Activated CD8-positive, alpha-beta memory T cell treated with anti-CD3 and anti-CD28 coated beads, Interleukin-2, amount 50 U/mL, for 4 hours (primary cell): Measurements from ENCODE around the gene FAM227A.
"Not testable (repeated sequence)": the region's sequence is repeated elsewhere in the genome, so short reads cannot be mapped to it uniquely, and the experiment has no call there.

ENCODE experiments used
- DNase-seq: peaks from one replicate; pipeline ENCODE4 v3.0.0-alpha.2; 2020

Gene FAM227A

DNA sequence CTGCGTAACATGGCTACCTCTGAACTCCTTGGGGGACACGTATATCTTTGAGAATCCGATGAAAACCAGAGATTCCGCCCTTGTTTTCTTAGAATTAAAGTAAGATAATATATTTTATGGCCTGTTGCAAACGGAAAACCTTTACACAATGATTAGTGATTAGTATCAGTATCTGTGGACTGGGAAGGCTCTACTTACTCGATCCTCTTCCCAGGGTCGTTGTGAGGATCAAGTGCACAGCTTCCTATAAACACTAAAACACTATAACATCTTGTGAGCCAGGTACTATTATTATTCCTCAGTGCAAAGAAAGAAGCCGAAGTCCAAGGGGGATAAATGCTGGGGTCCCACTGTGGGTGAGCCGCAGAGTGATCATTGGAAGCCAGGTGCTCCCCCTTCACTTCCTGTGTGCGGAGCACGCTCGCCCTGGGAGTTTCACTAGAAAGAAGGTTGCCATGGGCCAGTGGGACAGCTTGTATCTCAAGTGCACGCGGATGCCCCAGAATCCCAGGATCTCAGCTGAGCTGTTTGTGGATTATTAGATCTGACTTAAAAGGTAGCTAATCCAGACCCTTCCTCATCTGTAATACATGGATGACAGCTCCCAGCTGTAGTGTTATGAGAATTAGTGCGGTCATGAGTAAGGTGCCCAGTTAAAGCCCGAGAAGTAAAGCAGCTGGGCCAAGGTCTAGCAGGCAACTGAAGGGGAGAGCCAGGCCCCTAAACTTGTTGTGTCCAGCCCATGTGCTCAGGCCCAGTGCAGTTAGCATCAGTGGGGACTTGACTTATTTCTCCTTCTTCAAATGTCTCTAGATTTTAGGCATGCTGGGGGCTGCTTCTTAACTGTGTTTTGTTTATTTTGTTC lies 1.1 kb upstream of the FAM227A start:
- no peak for DNase-seq

DNA sequence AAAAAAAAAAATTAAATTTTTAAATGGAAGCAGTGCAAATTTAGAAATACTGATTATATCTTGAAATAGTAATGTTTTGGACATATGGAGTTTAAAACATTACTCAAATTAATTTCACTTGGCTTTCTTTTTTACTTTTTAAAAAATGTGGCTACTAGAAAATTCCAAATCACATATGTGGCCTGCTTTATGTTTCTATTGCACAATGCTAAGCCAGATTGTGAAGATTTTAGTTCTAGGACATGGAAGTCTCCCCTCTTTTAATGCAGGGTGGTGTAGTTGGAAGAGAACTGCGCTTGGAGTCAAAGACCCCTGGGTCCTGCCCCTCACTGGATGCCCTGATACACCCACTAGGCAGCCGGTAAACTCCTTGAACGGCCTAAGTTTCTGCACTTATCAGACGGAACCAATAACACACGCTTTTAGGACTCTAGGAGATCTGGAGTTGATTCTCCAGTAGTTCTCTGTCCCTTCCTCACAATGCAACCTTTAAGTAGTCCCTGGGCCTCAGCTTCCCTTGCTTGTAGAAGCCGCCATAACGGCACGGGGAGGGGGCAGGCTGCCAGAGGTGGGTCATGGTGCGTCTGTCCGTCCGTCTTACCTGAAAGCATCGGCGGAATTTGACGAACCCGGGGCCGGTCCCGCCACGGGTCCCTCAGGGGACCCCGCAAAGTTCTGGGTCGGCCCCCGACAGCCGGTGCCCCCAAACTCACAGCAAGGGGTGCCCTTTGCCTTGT lies 505 bp downstream of the FAM227A start:
- no peak for DNase-seq

DNA sequence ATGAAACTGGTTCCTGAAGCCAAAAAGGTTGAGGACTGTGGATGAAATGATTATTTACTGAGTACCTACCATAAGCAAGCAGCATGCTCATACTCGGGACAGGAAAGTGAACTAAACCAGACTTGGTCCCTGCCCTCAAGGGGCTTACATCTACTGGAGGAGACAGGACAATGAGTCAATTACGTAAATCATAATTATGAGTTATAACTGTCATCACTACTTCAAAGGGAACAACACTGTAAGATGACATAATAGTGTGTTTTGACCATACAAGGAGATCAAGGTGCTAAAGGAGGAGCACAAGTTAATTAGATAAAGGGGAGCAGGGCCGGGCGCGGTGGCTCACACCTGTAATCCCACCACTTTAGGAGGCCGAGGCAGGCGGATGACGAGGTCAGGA lies 2.5 kb downstream of the FAM227A start:
- no peak for DNase-seq

DNA sequence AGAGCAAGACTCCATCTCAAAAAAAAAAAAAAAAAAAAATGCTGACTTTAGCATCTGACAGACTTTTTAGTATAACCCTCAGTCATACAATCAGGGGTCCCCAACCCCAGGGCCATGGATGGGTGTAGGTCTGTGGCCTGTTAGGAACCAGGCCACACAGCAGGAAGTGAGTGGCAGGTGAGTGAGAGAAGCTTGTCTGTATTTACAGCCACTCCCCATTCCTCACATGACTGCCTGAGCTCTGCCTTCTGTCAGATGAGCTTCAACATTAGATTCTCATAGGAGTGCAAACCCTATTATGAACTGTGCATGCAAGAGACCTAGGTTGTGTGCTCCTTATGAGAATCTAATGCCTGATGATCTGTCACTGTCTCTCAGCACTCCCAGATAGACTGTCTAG lies 3.3 kb downstream of the FAM227A start:
- DNase-seq: no peak

DNA sequence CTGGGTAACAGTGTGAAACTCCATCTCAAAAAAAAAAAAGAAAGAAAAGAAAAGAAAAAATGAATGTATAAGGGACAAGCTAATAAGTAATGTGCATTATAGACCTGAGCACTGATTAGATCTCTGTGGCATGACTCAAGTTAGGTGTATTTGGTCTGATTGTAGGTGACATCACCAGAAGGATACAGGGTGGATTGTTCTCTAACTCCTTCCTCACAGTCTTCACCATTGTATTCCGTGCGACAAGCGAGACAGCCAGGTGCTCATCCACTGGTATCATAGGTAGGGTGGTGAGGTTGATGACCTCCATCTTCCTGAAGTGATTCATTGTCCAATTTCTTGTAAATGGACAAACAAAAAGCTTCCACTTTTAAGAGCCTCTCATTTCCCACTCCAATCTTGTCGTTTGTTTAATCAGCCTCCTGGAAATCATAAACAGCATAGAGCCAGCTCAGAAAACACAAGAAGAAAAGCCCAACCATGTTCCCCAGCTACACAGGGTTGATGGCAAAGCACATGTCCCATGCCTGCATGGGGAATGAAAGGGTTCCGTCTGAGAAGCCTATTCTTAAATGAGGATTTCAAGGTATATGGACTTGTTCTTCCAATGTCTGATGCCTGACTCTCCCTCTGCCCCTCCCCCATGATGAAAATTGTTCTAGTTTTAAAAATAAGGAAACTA lies 6.2 kb downstream of the FAM227A start:
- DNase-seq: no peak

DNA sequence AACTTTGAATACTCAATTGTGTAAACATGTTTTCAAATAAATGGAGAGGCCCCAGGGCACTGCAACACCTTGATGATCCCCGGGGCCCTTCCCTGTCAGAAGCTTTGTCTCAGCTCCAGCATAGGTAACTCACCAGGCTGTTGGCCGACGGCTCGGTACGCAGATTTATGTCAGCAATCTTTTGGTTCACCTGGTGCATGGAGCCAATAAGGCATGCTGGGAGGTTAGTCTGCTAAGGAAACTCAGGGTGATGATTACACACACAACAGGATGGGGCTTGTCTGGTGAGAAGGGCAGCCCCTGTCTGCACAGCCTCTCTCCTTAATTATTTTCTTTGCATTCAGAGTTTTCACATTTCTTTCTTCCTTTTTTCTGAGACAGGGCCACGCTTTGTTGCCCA lies 10.8 kb downstream of the FAM227A start:
- DNase-seq: no peak

DNA sequence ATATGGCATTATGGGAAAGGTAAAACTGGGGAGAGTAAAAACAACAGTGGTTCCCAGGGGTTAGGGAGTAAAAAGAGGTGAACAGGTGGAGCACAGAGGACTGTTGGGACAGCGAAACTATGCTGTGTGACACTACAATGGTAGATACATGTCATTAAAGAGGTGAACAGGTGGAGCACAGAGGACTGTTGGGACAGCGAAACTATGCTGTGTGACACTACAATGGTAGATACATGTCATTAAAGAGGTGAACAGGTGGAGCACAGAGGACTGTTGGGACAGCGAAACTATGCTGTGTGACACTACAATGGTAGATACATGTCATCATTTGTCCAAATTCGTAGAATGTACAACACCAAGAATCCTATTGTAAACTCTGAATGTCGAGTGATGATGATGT lies 11.9 kb downstream of the FAM227A start:
- DNase-seq: not testable (repeated sequence)

DNA sequence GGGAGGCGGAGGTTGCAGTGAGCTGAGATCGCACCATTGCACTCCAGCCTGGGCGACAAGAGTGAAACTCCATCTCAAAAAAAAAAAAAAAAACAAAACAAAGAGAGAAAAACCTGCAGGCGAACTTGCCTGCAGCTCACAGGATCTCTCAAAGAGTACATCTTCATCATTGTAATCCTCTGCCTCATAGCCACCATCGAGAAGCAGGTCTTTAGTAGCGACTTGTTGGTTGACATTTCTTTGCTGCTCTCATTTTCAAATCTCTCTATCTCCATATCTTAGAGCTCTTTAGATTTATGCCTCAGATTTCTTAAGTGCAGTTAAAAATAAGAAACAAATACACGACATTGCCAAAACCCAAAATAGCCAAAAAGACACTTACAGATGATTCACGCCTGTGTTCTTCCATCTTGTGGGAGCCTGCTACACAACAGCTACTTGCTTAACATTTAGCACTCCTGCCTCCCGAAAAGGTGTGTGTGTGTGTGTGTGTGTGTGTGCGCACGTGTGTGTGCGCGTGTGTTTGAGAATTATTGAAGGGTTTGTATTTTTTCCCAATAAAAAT lies 14.6 kb downstream of the FAM227A start:
- no peak for DNase-seq

DNA sequence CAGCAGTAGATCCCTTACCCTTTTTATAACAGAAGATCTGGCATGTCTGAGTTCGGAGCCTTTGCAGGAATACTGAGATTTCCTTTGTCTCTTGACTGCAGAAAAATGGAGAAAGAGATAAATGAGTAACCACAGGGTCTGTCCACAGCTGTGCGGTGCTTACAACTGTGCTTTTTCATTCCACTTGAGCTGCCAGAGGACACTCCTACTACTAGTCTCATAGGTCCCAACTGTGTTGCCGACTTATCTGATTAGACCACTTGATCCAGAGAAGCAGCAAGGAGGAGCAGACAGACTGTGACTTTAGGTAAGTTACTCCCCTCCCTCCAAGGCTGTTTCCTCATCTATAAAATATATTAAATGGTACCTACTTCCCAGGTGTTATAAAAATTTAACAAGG lies 17.5 kb downstream of the FAM227A start:
- DNase-seq: no peak

DNA sequence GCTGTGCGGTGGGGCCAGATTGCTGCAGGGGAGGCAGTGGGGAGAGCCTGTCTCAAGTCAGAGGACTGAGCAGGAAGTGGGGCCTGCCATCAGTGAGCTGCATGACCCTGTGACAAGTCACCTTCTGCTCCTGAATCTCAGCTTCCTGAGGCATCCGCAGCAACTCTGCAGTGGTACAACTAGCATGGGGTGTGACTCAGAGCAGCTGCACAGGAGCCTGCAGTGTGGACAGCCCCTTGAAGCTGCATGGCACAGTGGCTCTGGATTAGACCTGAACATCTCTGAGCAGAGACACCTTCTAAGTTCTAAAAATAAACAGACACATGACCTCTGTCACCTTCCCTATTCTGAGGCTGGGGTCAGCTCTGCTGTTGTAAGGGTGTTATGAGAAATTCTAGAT lies 18.0 kb downstream of the FAM227A start:
- no peak for DNase-seq

DNA sequence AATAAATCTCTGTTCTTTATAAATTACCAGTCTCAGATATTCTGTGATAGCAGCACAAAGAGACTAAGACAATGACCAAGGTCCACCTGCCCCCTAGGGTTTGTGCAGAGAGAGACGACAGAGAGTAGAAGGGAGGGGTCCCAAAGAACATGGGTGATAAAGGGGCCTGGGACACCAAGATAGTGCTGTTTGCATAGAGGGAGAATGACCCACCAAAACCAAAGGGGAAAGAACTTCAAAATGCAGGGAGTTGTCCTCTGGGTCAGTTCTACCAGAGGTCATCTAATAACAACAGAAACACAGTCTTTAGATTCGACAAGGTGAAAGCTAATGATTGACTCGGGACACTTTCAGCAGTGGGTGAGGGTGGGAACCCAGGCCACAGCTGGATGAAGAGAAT lies 23.7 kb downstream of the FAM227A start:
- DNase-seq: no peak

DNA sequence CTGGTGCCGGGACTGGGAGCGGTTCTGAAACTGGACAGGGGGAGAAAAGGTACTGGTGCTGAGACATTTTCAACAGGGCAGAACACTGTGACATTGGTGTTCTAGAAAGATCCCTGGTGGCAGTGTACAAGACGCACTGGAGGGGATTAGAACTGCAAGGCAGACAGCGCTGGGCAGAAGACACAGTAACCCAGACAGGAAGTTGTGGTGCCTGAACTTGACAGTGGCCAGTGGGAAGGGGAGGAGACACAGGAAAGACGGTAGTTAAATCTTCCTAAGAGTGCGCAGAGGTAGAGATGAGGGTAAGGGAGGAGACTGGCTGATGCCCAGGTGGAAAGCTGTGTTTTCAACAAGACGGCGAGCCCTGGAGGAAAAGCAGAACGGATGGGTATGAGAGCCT lies 24.5 kb downstream of the FAM227A start:
- DNase-seq: no peak

DNA sequence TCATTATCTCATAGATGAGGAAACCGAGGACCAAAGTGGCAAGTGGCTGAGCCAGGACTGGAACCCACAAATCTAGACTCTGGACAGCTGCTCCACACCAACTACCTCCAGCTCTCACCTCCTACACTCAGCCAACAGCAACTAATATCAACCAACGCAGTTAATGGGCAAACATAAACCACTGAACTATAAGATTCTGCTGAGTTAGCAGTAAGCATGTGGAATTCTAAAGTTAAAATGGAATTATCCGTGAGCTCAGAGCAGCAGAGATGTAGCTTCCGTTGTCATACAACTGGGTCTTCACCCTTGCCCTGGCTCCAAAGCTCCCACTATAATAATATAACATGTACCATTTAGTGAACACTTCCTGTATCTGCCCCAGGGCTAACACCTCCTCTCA lies 27.1 kb downstream of the FAM227A start:
- no peak for DNase-seq

DNA sequence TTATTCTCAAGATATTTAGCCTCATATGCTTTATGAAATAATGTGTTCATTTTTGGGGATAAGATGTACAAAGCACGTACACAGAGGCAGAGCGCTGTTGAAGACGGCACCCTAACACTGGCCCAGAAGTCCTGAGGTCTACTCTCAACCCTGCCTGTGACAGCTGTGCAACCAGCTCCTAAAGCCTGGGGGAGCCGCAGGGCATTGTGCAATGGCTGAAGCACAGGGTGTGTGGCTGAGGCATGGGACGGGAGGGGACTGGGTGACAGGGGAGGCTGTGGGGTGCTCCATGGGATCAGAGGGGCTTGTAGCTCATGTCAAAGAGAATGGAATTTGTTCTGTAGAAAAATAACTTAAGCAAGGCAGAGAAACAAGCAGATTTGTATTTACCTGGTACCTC lies 27.7 kb downstream of the FAM227A start:
- DNase-seq: no peak

DNA sequence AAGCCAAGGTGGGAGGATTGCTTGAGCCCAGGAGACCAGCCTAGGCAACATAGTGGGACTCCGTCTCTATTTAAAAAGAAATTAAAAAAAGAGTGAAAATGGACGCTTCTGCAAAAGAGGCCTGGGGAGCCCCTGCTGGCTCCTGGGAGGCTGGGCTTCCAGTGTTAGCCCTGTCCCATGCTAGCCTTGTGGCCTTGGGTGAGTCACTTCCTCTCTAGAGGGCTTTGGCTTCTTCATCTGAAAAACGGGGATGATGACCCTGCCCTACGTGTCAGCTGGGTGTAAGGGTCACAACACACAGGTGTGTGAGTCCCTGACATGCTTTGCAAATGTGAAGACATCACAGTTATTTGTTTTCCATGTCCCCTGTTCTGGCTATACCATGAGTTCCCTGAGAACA lies 32.8 kb downstream of the FAM227A start:
- DNase-seq: no peak

DNA sequence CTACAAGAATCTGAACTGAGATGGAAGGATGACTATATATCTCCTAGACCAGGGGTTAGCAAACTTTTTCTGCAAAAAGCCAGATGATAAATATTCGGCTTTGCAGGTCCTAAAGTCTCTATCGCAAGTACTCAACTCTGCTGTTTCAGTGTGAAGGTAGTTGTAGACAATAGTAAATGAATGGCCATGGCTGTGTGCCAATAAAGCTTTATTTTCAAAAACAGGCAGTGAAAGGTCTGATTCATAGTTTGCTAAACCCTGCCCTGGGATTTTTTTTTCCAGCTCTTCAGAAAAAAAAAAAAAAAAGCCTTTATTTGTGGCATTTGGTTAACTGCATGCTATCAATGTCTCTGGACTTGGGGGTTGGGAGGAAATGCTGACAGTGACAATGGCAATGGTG lies 37.5 kb downstream of the FAM227A start:
- DNase-seq: no peak

DNA sequence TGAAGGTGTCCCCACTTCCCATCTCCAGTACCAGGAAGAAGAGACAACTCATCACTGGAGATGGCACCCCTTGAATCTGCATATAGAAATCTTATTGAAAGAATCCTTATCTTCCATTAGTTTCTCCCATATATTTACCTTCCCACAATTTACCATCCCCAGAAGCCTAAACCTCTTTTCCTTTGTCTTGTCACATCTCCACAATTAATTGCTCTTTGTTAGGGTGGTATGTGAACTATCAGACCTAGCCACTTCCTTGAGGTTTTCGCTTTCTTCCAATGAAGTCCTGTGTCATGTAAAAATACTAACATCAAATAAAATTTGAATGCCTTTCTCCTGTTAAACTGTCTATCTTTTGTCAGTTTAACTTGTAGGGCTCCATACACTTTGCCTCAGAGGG lies 37.9 kb downstream of the FAM227A start:
- no peak for DNase-seq

DNA sequence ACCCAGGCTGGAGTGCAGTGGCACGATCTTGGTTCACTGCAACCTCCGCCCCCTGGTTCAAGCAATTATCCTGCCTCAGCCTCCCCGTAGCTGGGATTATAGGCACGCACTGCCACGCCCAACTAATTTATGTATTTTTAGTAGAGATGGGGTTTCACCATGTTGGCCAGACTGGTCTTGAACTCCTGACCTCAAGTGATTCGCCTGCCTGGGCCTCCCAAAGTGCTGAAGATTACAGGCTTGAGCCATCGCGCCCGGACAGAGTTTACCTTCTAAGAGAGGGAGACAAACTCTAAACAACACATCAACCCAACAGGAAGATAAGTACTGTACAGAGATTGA lies 41.2 kb downstream of the FAM227A start:
- not testable (repeated sequence) for DNase-seq

DNA sequence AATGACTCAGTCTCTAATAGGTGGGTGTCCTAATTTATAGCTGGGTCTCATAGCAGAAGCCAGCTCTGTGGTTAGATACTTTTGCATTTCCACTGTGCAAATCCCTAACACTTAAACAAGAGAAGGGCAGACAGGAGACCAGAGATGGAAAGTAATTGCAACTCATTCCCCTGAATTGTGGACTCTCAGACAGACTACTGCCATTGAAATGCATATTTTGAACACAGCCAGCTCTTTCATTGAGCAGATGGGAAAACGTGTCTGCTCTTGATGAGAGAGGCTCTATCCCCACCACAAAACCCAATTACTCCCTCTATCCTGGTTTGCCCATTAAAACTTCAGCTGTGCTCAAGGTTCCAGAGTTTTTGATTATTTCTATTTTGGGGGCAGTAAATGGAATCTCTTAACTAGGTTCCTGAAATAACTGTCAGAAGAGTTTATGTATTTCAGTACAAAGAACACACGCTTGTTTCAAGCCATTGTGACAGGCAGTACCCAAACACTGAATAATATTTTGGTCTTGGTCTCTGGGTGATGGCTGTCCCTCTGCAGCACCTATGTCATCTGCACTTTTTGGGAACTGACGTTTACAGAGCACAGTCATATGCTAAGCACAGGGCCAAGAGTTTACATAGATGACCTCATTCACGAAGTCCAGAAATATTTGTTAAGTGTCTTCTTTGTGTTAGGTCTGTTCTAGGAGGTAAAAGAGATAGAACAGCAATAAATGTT lies 41.7 kb downstream of the FAM227A start:
- DNase-seq: no peak

DNA sequence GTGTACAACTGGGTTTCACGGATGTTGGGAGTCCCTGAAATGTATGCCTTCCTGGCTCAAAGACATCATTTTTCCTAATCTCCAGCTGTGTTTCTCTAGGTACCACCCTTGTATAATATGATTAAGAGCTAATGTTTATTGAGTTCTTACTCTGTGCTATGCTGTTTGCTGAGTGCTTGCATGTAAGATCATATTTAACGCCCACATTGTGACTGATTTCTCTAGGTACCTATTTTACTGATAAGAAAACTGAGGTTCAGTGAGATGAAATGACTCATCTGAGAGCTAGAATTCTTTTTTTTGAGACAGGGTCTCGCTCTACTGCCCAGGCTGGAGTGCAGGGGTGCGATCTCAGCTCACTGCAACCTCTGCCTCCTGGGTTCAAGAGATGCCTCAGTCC lies 42.6 kb downstream of the FAM227A start:
- no peak for DNase-seq

DNA sequence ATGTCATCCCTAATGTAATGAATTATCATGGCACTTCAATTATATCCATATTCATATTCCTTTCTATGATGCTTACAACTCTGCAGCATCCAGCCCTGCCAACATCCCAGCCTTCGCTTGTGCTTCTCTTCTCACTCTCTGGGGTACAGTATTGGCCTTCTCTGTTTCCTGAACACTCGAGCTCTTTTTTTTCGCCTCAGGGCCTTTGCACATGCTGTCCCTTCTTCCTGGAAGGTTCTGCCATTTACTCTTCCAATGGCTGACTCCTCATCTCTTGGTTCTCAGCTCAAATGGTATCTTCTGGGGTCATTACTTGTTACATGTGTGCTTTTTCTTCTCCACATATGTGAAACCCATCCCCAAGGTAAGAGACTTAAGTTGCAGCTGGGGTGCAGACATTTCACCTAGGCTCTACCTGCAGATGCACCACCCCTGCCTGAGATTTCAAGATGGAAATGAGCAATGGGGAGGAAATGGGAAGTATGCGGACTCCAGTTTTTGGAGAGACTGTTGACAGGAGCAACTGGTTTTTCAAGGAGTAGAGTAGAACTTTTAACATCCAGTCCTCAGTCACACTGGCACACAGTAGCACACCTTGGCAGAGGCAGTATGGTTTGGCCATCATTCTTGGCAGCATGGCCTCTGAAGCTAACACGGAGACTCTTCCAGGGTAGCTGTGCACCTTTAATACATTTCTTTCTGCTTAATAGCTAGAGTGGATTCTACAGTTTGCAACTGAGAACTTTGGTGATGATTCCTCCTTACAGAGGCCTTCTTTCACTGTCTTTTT lies 43.8 kb downstream of the FAM227A start:
- DNase-seq: no peak

DNA sequence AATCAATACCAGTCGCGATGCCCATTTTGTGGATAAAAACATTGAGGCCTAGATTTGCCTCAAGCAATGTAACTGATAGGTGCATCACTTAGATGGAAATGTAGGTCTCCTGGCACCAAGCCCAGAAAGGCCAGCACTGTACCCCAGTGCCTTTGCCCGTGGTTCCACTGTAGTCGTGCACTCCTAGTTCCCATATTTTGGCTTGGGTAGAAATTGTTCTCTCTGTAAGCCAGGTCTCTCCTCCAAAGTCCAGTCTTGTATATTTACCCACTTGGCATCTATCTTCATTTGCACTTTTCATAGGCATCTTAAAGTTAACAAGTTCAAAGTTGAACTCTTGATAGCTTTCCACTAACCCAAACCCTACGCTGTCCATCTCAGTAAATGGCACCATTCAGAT lies 44.6 kb downstream of the FAM227A start:
- DNase-seq: no peak
